Smooth muscle cell (in vitro differentiated cells): ENCODE measurements around the gene ARAP1. TPM values are rescaled to one million over a fixed set of nuclear protein-coding genes. Genes with fewer than 3 reads are reported as not detected.

Experiments used
- DNase-seq: peaks from one replicate; lab custom pipeline; 2025; ENCODE audit not compliant: unreplicated experiment; lab: John Stamatoyannopoulos, UW
- H2AFZ ChIP-seq: fragments of 200-600 bp; sonication (generic); 2 replicates; pipeline ENCODE4 v1.6.0; 2016; ENCODE audit warnings: antibody characterized with exemption, low read depth, mild to moderate bottlenecking
- H3F3A ChIP-seq: fragments of 200-600 bp; sonication (generic); 2 replicates; pipeline ENCODE4 v1.6.0; 2017; ENCODE audit warnings: antibody characterized with exemption, low read depth
- H3K27ac ChIP-seq: fragments of 200-600 bp; sonication (generic); 2 replicates; pipeline ENCODE4 v1.5.1; 2016; ENCODE audit warnings: low read depth, mild to moderate bottlenecking
- H3K27me3 ChIP-seq: fragments of 200-600 bp; sonication (generic); 2 replicates; pipeline ENCODE4 v1.6.1; 2016; ENCODE audit warnings: low read depth, mild to moderate bottlenecking
- H3K36me3 ChIP-seq: fragments of 200-600 bp; sonication (generic); 2 replicates; pipeline ENCODE4 v1.5.1; 2016; ENCODE audit warnings: low read depth
- H3K4me1 ChIP-seq: fragments of 200-600 bp; sonication (generic); 2 replicates; pipeline ENCODE4 v1.5.1; 2016; ENCODE audit warnings: low read depth
- H3K4me2 ChIP-seq: fragments of 200-600 bp; sonication (generic); 2 replicates; pipeline ENCODE4 v1.6.0; 2016; ENCODE audit warnings: mild to moderate bottlenecking
- H3K4me3 ChIP-seq: fragments of 200-600 bp; sonication (generic); 2 replicates; pipeline ENCODE4 v1.5.1; 2016; ENCODE audit warnings: mild to moderate bottlenecking
- H3K79me2 ChIP-seq: fragments of 200-600 bp; sonication (generic); 2 replicates; pipeline ENCODE4 v1.6.0; 2016; ENCODE audit warnings: low read depth, mild to moderate bottlenecking
- H3K9ac ChIP-seq: fragments of 200-600 bp; sonication (generic); 2 replicates; pipeline ENCODE4 v1.6.0; 2016; ENCODE audit warnings: low read depth
- H3K9me3 ChIP-seq: fragments of 200-600 bp; sonication (generic); replicated peaks from 2 replicates; pipeline ENCODE4 v1.5.1; 2016; ENCODE audit warnings: low read depth
- H4K20me1 ChIP-seq: fragments of 200-600 bp; sonication (generic); 2 replicates; pipeline ENCODE4 v1.6.0; 2016; ENCODE audit warnings: low read depth
- CTCF ChIP-seq: fragments of 200-600 bp; sonication (generic); IDR thresholded peaks from 2 replicates; pipeline ENCODE4 v1.5.1; 2017; ENCODE audit warnings: borderline replicate concordance, mild to moderate bottlenecking, antibody characterized with exemption; ENCODE audit not compliant: insufficient read depth, poor library complexity, severe bottlenecking
- WGBS: methylation state at CpG from one replicate; pipeline ENCODE4 v1.1.7; 2016; ENCODE audit warnings: low lambda C conversion rate; 5-methylcytosine and 5-hydroxymethylcytosine counted together
- polyA plus RNA-seq: library from polyadenylated mRNA; unstranded; fragments of >200 nt; fragmentation: Nextera tagmentation; extraction: Ambion mirVana; gene quantifications from 2 replicates; pipeline ENCODE4 v1.2.1, GENCODE V29; 2016
- total RNA-seq: library from RNA; depleted of rRNA; stranded (reverse); fragments of >200 nt; gene quantifications from 2 replicates; pipeline ENCODE4 v1.2.3, GENCODE V29; 2014

Gene ARAP1
- total and polyA plus RNA-seq, 2 experiments from 2014 or later, result 45.2 to 45.6 TPM

GRCh38 chr11:72758304-72758689 lies 6.1 kb upstream of the ARAP1 start:
- H3K4me3 ChIP-seq, result no peak overlapping the region
- peak overlapping the region; percentile 75 for H3K27ac ChIP-seq
- H3K4me2 ChIP-seq, result no peak overlapping the region
- H3K9me3 ChIP-seq, result no peaks in the 10 kb centered on the region
- H3K27me3 ChIP-seq, result no peaks in the 10 kb centered on the region
- H2AFZ ChIP-seq, result no peak overlapping the region
- no peak overlapping the region for H3K9ac ChIP-seq
- no peak for DNase-seq
- no peaks in the 10 kb centered on the region for H3K36me3 ChIP-seq
- H3K79me2 ChIP-seq, result peaks cover 4% of the 10 kb centered on the region
- no peaks in the 10 kb centered on the region for H3F3A ChIP-seq
- 85% methylated on average over 7 of the region's 7 CpGs for WGBS
- no peak for TF ChIP-seq CTCF
- no peaks in the 10 kb centered on the region for H4K20me1 ChIP-seq
- no peaks in the 10 kb centered on the region for H3K4me1 ChIP-seq

- Histone ChIP-seq H3K9me3 (no peaks in the 10 kb centered on the region), H3K27ac (no peak overlapping the region), H3K4me1 (peaks cover 12% of the 10 kb centered on the region), H2AFZ (no peak overlapping the region), H3F3A (no peaks in the 10 kb centered on the region), H4K20me1 (no peaks in the 10 kb centered on the region), H3K36me3 (no peaks in the 10 kb centered on the region), H3K4me3 (no peak overlapping the region), H3K27me3 (no peaks in the 10 kb centered on the region), H3K4me2 (no peak overlapping the region), H3K79me2 (peaks cover 3% of the 10 kb centered on the region), H3K9ac (no peak overlapping the region)
- DNase-seq, result no peak
- TF ChIP-seq CTCF, result no peak
- WGBS, result 98% methylated on average over 4 of the region's 4 CpGs
These were observed 3.6 kb upstream of the ARAP1 start for GRCh38 chr11:72755713-72756285.

GRCh38 chr11:72754544-72755155 lies 2.4 kb upstream of the ARAP1 start:
- DNase-seq, result no peak
- no peak for TF ChIP-seq CTCF
- no peak overlapping the region for H3K9ac ChIP-seq
- H3K27ac ChIP-seq, result no peak overlapping the region
- H3F3A ChIP-seq, result no peaks in the 10 kb centered on the region
- no peaks in the 10 kb centered on the region for H3K9me3 ChIP-seq
- H3K4me2 ChIP-seq, result no peak overlapping the region
- no peaks in the 10 kb centered on the region for H3K79me2 ChIP-seq
- no peaks in the 10 kb centered on the region for H4K20me1 ChIP-seq
- H3K4me3 ChIP-seq, result no peak overlapping the region
- H3K36me3 ChIP-seq, result no peaks in the 10 kb centered on the region
- 83% methylated on average over 46 of the region's 48 CpGs for WGBS
- peaks cover 15% of the 10 kb centered on the region for H3K4me1 ChIP-seq
- H2AFZ ChIP-seq, result no peak overlapping the region
- H3K27me3 ChIP-seq, result no peaks in the 10 kb centered on the region

GRCh38 chr11:72754149-72754543 lies 1.9 kb upstream of the ARAP1 start:
- Histone ChIP-seq H3K9me3 (no peaks in the 10 kb centered on the region), H3K27ac (no peak overlapping the region), H3F3A (no peaks in the 10 kb centered on the region), H3K36me3 (no peaks in the 10 kb centered on the region), H4K20me1 (no peaks in the 10 kb centered on the region), H3K9ac (no peak overlapping the region), H3K27me3 (no peaks in the 10 kb centered on the region), H3K4me1 (peaks cover 15% of the 10 kb centered on the region), H2AFZ (no peak overlapping the region), H3K4me2 (no peak overlapping the region), H3K79me2 (no peaks in the 10 kb centered on the region), H3K4me3 (no peak overlapping the region)
- DNase-seq, result no peak
- TF ChIP-seq CTCF, result no peak
- 97% methylated on average over 8 of the region's 8 CpGs for WGBS
